HepG2 (cell line): Measurements from ENCODE around the gene MNT. TPM values are rescaled to one million over a fixed set of nuclear protein-coding genes. Genes with fewer than 3 reads are reported as not detected.

Experiments
- ATAC-seq: fragments of 200-7000 bp; cut with Tn5 transposase; 3 replicates; pipeline ENCODE4 v1.9.1; 2020; ENCODE audit warnings: mild to moderate bottlenecking, moderate library complexity
- BruUV-seq: library from RNA; stranded (reverse); fragments of 400-500 nt; replicated peaks from 2 replicates; lab custom pipeline; 2021; lab: Mats Ljungman, UMichigan
- CTCF ChIA-PET: fragments of 300-600 bp; formaldehyde crosslinking; extraction: SDS; loops from one replicate; lab custom pipeline; 2021; ENCODE audit warnings: low total read pairs, inconsistent platforms, low intra/inter-chr PET ratio; lab: Yijun Ruan, JAX
- POLR2A ChIA-PET: fragments of 350-600 bp; sonication (Branson Sonifier 250); formaldehyde crosslinking; loops from one replicate; lab custom pipeline; 2020; ENCODE audit warnings: antibody characterized with exemption, inconsistent platforms; lab: Yijun Ruan, JAX
- DNase-seq: peaks from one replicate; pipeline ENCODE4 v3.0.0-alpha.2; 2015; ENCODE audit warnings: low spot score
- FAIRE-seq: peaks from 3 replicates; lab custom pipeline; 2011; peaks lifted over from hg19 to GRCh38; lab: Jason Lieb, UNC
- H2AFZ ChIP-seq: one replicate; pipeline ENCODE4 v1.6.1; 2011; ENCODE audit warnings: low read length, inconsistent platforms
- H3K27ac ChIP-seq: fragments of 300-600 bp; 3 replicates; pipeline ENCODE4 v1.8.0; 2011; ENCODE audit warnings: mixed run types, mild to moderate bottlenecking, mixed read lengths, low read length, inconsistent platforms; ENCODE audit not compliant: insufficient read depth; ENCODE audit errors: extremely low read length
- H3K27me3 ChIP-seq, 2 experiments: fragments of 200-600 bp in 1 of 2; 2 replicates in 1 of 2; 3 replicates in 1 of 2; pipeline versions ENCODE4 v1.6.0 to v1.8.0; 2011; ENCODE audit warnings: low read length in 2 of 2, mild to moderate bottlenecking in 2 of 2, moderate library complexity in 2 of 2, inconsistent platforms in 1 of 2; ENCODE audit not compliant: insufficient read depth in 2 of 2, control insufficient read depth in 1 of 2
- H3K36me3 ChIP-seq, 2 experiments: fragments of 200-600 bp in 1 of 2; replicated peaks in 1 of 2; 2 replicates in 1 of 2; 3 replicates in 1 of 2; pipeline versions ENCODE4 v1.5.1 to v1.8.0; 2011; ENCODE audit warnings: low read length in 2 of 2, inconsistent platforms in 1 of 2; ENCODE audit not compliant: insufficient read depth in 2 of 2, control insufficient read depth in 1 of 2
- H3K4me1 ChIP-seq: 2 replicates; pipeline ENCODE4 v1.5.1; 2012; ENCODE audit warnings: low read length, inconsistent platforms; ENCODE audit not compliant: insufficient read depth
- H3K4me2 ChIP-seq: 2 replicates; pipeline ENCODE4 v1.6.0; 2011; ENCODE audit warnings: low read depth, low read length, inconsistent platforms
- H3K4me3 ChIP-seq, 3 experiments: fragments of 200-600 bp in 1 of 3; sonication (generic), shearing (Covaris generic) in 1 of 3; replicated peaks in 1 of 3; 2 replicates each; pipeline ENCODE4 v1.5.1; 2011 to 2016; ENCODE audit warnings: low read length in 3 of 3, inconsistent platforms in 2 of 3, low read depth in 2 of 3, mild to moderate bottlenecking in 2 of 3, control low read depth in 1 of 3, mixed read lengths in 1 of 3; ENCODE audit not compliant: insufficient read depth in 1 of 3
- H3K79me2 ChIP-seq: one replicate; pipeline ENCODE4 v1.6.1; 2011; ENCODE audit warnings: low read length, inconsistent platforms; ENCODE audit not compliant: insufficient read depth
- H3K9ac ChIP-seq: 2 replicates; pipeline ENCODE4 v1.6.0; 2011; ENCODE audit warnings: mild to moderate bottlenecking, low read depth, low read length, inconsistent platforms; ENCODE audit not compliant: insufficient read depth
- H3K9me3 ChIP-seq: 2 replicates; pipeline ENCODE4 v1.5.1; 2012; ENCODE audit warnings: mild to moderate bottlenecking, low read length
- H4K20me1 ChIP-seq: 2 replicates; pipeline ENCODE4 v1.6.0; 2011; ENCODE audit warnings: inconsistent platforms, mild to moderate bottlenecking, low read length, moderate library complexity; ENCODE audit not compliant: insufficient read depth
- AGO1 ChIP-seq: fragments of 200-400 bp; formaldehyde crosslinking; IDR thresholded peaks from 2 replicates; pipeline ENCODE4 v1.6.1; 2017; ENCODE audit warnings: mild to moderate bottlenecking, low read depth, low read length, moderate library complexity; ENCODE audit not compliant: poor library complexity, severe bottlenecking
- AHR ChIP-seq: IDR thresholded peaks from 2 replicates; pipeline ENCODE4 v1.6.1; 2018; ENCODE audit warnings: missing genetic modification reagents, missing compliant biosample characterization
- ATF1 ChIP-seq: IDR thresholded peaks from 2 replicates; pipeline ENCODE4 v1.6.1; 2016; ENCODE audit warnings: mild to moderate bottlenecking, control low read depth
- CBX2 ChIP-seq, 2 experiments: fragments of 200-600 bp in 1 of 2; sonication (generic); formaldehyde crosslinking in 1 of 2; IDR thresholded peaks; 2 replicates each; pipeline versions ENCODE4 v1.7.0 to v1.8.1; 2018 to 2022; ENCODE audit warnings: low read depth in 2 of 2, low read length in 1 of 2, mild to moderate bottlenecking in 1 of 2, missing genetic modification reagents in 1 of 2
- CEBPG ChIP-seq: IDR thresholded peaks from 2 replicates; pipeline ENCODE4 v1.6.1; 2016
- GZF1 ChIP-seq: sonication (generic); formaldehyde crosslinking; IDR thresholded peaks from 2 replicates; pipeline ENCODE4 v1.5.1; 2020; ENCODE audit warnings: mild to moderate bottlenecking, missing genetic modification reagents
- IRF2 ChIP-seq: IDR thresholded peaks from 2 replicates; pipeline ENCODE4 v1.6.1; 2018; ENCODE audit warnings: missing genetic modification reagents, missing compliant biosample characterization
- MAFF ChIP-seq: IDR thresholded peaks from 2 replicates; pipeline ENCODE4 v1.6.1; 2011; ENCODE audit warnings: low read depth, low read length, improper control_type of control experiment
- NPAS2 ChIP-seq: sonication (generic); formaldehyde crosslinking; IDR thresholded peaks from 2 replicates; pipeline ENCODE4 v1.8.0; 2022; ENCODE audit warnings: mild to moderate bottlenecking, missing genetic modification reagents, borderline replicate concordance
- SP140L ChIP-seq: sonication (generic); formaldehyde crosslinking; IDR thresholded peaks from 2 replicates; pipeline ENCODE4 v1.4.0; 2020; ENCODE audit warnings: missing genetic modification reagents, borderline replicate concordance
- TOE1 ChIP-seq: sonication (generic); formaldehyde crosslinking; IDR thresholded peaks from 2 replicates; pipeline ENCODE4 v1.4.0; 2020; ENCODE audit warnings: mild to moderate bottlenecking, missing genetic modification reagents
- ZBTB21 ChIP-seq: sonication (generic); formaldehyde crosslinking; IDR thresholded peaks from 2 replicates; pipeline ENCODE4 v1.4.0; 2020; ENCODE audit warnings: missing genetic modification reagents
- ZNF180 ChIP-seq: sonication (generic); formaldehyde crosslinking; IDR thresholded peaks from 2 replicates; pipeline ENCODE4 v1.4.0; 2020; ENCODE audit warnings: low read depth, missing genetic modification reagents, borderline replicate concordance
- ZNF235 ChIP-seq: sonication (generic); formaldehyde crosslinking; IDR thresholded peaks from 2 replicates; pipeline ENCODE4 v1.8.1; 2023; ENCODE audit warnings: mild to moderate bottlenecking, missing genetic modification reagents, borderline replicate concordance
- ZNF264 ChIP-seq: sonication (generic); formaldehyde crosslinking; IDR thresholded peaks from 2 replicates; pipeline ENCODE4 v1.4.0; 2020; ENCODE audit warnings: missing genetic modification reagents
- ZNF282 ChIP-seq: fragments of 450-650 bp; IDR thresholded peaks from 2 replicates; pipeline ENCODE4 v1.6.1; 2018; ENCODE audit not compliant: partially characterized antibody
- ZNF784 ChIP-seq: sonication (generic); formaldehyde crosslinking; IDR thresholded peaks from 2 replicates; pipeline ENCODE4 v1.5.1; 2020; ENCODE audit warnings: missing genetic modification reagents, mild to moderate bottlenecking, borderline replicate concordance
- WGBS: methylation state at CpG from one replicate; pipeline ENCODE4 v1.1.6; 2017; ENCODE audit warnings: low lambda C conversion rate; 5-methylcytosine and 5-hydroxymethylcytosine counted together
- in situ Hi-C: cut with HindIII; loops from 2 replicates; pipeline ENCODE4 v1.10.0; 2017; ENCODE audit warnings: low pct_unique_long_range_greater_than_20kb; ENCODE audit not compliant: extremely low pct_ligation_motif_present
- intact Hi-C: fragments of 100-400 bp; cut with micrococcal nuclease; formaldehyde crosslinking; loops from one replicate; pipeline ENCODE4 v1.10.0; 2022; ENCODE audit not compliant: unreplicated experiment
- polyA plus RNA-seq, 8 experiments: library from polyadenylated mRNA; depleted of rRNA in 3 of 8; stranded (reverse) in 7 of 8; unstranded in 1 of 8; fragments of >200 nt; fragmentation: Illumina TruSeq in 4 of 8; extraction: Trizol in 4 of 8; gene quantifications; 2 replicates each; pipeline versions ENCODE4 v1.2.1 to v1.2.3, GENCODE V29; 2011 to 2016; ENCODE audit warnings: low read depth in 4 of 8, missing spikeins in 1 of 8, mixed read lengths in 1 of 8; ENCODE audit not compliant: insufficient read depth in 1 of 8
- total RNA-seq, 5 experiments: library from RNA; depleted of rRNA; stranded (reverse); fragments of >200 nt; fragmentation: Illumina TruSeq; extraction: Trizol; gene quantifications; 2 replicates each; pipeline ENCODE4 v1.2.3, GENCODE V29; 2016; ENCODE audit warnings: low read depth in 1 of 5

Gene MNT
- total and polyA plus RNA-seq, 2 of the 13 experiments (the other 11 are each of a cell fraction or from before 2014, with no cell fraction given), result 2.1 to 3.5 TPM

- no peak for ATAC-seq
- no peaks in the 10 kb centered on the region for H3K27me3 ChIP-seq
- 96% methylated on average over 9 of the region's 26 CpGs for WGBS
- H3K9me3 ChIP-seq, result no peaks in the 10 kb centered on the region
- TF ChIP-seq MAFF (no peak), CBX2 (IDR thresholded peaks at IDR 0.05; ENCODE audit: low read depth, low read length) (no peak), CBX2 (CRISPR knock-in tag; IDR thresholded peaks at IDR 0.05; ENCODE audit: low read depth) (no peak), ZNF235 (CRISPR knock-in tag) (no peak), ZNF180 (CRISPR knock-in tag) (no peak), ATF1 (CRISPR knock-in tag) (no peak), ZNF264 (CRISPR knock-in tag) (no peak), IRF2 (CRISPR knock-in tag) (no peak), SP140L (no peak), CEBPG (CRISPR knock-in tag) (no peak), AGO1 (no peak), AHR (CRISPR knock-in tag) (no peak), GZF1 (CRISPR knock-in tag) (no peak), ZBTB21 (CRISPR knock-in tag) (no peak), ZNF282 (no peak), NPAS2 (CRISPR knock-in tag) (no peak), TOE1 (no peak), ZNF784 (CRISPR knock-in tag) (no peak)
- H3K4me1 ChIP-seq, result no peaks in the 10 kb centered on the region
- FAIRE-seq, result no peak
- no peak overlapping the region for H2AFZ ChIP-seq
- peaks cover 7% of the 10 kb centered on the region in 2 experiments; a peak in 3 of 5 replicates for H3K36me3 ChIP-seq
- H3K4me3 ChIP-seq, result no peak overlapping the region
- no peak overlapping the region for H3K4me2 ChIP-seq
- ChIA-PET POLR2A (no interaction called here), CTCF (no interaction called here)
- H3K27ac ChIP-seq, result no peak overlapping the region
- DNase-seq, result no peak
- no peaks in the 10 kb centered on the region for H3K79me2 ChIP-seq
- no peak overlapping the region for H3K9ac ChIP-seq
- no TSS peak for BruUV-seq
- intact Hi-C loops (no loop called here), in situ Hi-C loops (no loop called here)
- H4K20me1 ChIP-seq, result no peaks in the 10 kb centered on the region
Observed at GRCh38 chr17:2372180-2372579, 28.7 kb downstream of the MNT start.
